ENCODE measurements around the gene TARBP2.
A peak's percentile ranks its signal among the peaks of the same experiment; 100 is the strongest.

Gene TARBP2

GRCh38 chr12:53508534-53509170, 7.6 kb downstream of the TARBP2 start:
- Mint-ChIP-seq H3K4me1 (ENCODE audit: low read depth) (peaks cover 5% of the 10 kb centered on the region), H3K36me3 (ENCODE audit: low read depth) (peaks cover 13% of the 10 kb centered on the region), H3K27ac (peak overlapping the region; percentile 26), H3K27me3 (no peaks in the 10 kb centered on the region), H3K4me3 (no peak overlapping the region), H3K9me3 (no peaks in the 10 kb centered on the region)

- Mint-ChIP-seq H3K4me3 (no peak overlapping the region), H3K36me3 (ENCODE audit: low read depth) (peaks cover 11% of the 10 kb centered on the region), H3K4me1 (ENCODE audit: low read depth) (peaks cover 5% of the 10 kb centered on the region), H3K27me3 (no peaks in the 10 kb centered on the region), H3K9me3 (no peaks in the 10 kb centered on the region), H3K27ac (peak overlapping the region; percentile 38)
Measured at GRCh38 chr12:53510181-53510812, 9.2 kb downstream of the TARBP2 start.

GRCh38 chr12:53513712-53514410, 12.8 kb downstream of the TARBP2 start:
- H3K36me3 Mint-ChIP-seq (ENCODE audit: low read depth): peaks cover 15% of the 10 kb centered on the region

DNA sequence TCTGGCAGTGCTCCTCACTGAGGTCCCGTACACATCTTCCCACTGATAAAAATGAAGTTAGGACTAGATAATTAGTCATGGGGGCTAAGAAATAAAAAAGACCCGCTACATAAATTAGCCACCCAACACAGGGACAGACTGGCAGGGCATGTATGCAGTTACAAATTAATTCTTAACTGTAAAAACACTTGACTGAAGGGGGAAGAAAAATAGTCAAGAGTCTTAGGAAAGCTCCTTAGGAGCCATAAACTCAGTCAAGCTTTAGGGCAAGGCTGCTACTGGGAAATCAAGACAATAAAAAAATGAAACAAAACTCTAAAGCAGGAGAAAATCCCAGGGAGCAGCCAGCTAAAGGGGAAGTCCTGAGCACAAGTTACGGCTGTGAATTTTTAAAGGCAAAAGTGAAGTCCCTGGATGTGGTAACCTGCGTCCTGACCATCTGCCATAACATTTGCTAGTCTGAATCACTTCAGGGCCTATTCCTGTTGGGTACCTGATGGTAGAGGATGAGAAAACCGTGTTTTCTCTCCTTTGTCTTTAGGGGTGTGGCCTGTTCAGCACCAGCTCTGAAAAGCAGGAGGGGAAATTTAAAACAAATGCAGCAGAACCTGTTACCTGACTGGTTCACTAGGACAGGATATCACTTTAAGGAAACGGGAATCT, 13.7 kb downstream of the TARBP2 start:
- Mint-ChIP-seq H3K36me3 (ENCODE audit: low read depth) (peaks cover 21% of the 10 kb centered on the region), H3K4me3 (no peak overlapping the region), H3K27me3 (no peaks in the 10 kb centered on the region), H3K9me3 (no peaks in the 10 kb centered on the region), H3K4me1 (ENCODE audit: low read depth) (no peaks in the 10 kb centered on the region), H3K27ac (no peak overlapping the region)

More at GRCh38 chr12:53513712-53514410, 12.8 kb downstream of the TARBP2 start:
- Mint-ChIP-seq H3K27ac (no peak overlapping the region), H3K9me3 (no peaks in the 10 kb centered on the region), H3K4me3 (no peak overlapping the region), H3K4me1 (ENCODE audit: low read depth) (no peaks in the 10 kb centered on the region), H3K27me3 (no peaks in the 10 kb centered on the region)

DNA sequence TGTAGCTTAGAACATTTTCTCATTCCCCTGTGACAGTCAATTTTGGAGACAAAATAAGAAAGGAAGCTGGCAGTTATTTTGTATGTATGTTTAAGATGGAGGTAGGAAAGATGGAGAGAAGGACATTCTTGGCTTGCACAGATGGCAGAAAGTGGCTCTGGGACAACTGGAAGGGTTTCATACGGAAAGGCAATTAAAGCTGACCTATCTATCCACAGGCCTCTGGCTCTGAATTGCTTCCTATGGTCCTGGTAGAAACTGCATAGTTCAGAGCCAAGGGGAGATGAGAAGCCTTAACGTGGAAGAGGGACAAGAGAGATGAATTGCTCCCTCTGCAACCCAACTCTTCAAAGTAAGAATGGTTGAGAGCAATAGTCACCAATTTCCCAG, 14.2 kb downstream of the TARBP2 start:
- peaks cover 26% of the 10 kb centered on the region for H3K36me3 Mint-ChIP-seq (ENCODE audit: low read depth)
- H3K27me3 Mint-ChIP-seq: no peaks in the 10 kb centered on the region
- H3K27ac Mint-ChIP-seq: no peak overlapping the region
- no peaks in the 10 kb centered on the region for H3K9me3 Mint-ChIP-seq
- H3K4me3 Mint-ChIP-seq: no peak overlapping the region
- no peaks in the 10 kb centered on the region for H3K4me1 Mint-ChIP-seq (ENCODE audit: low read depth)

- no peak overlapping the region for H3K4me3 Mint-ChIP-seq
- no peaks in the 10 kb centered on the region for H3K27me3 Mint-ChIP-seq
- no peaks in the 10 kb centered on the region for H3K4me1 Mint-ChIP-seq (ENCODE audit: low read depth)
- H3K9me3 Mint-ChIP-seq: no peaks in the 10 kb centered on the region
- no peak overlapping the region for H3K27ac Mint-ChIP-seq
- H3K36me3 Mint-ChIP-seq (ENCODE audit: low read depth): peaks cover 39% of the 10 kb centered on the region
Measured at GRCh38 chr12:53516758-53517455, 15.8 kb downstream of the TARBP2 start.

GRCh38 chr12:53518381-53518780, 17.3 kb downstream of the TARBP2 start:
- Mint-ChIP-seq H3K4me1 (ENCODE audit: low read depth) (no peaks in the 10 kb centered on the region), H3K27me3 (no peaks in the 10 kb centered on the region), H3K9me3 (no peaks in the 10 kb centered on the region), H3K36me3 (ENCODE audit: low read depth) (peaks cover 45% of the 10 kb centered on the region), H3K4me3 (no peak overlapping the region), H3K27ac (no peak overlapping the region)

DNA sequence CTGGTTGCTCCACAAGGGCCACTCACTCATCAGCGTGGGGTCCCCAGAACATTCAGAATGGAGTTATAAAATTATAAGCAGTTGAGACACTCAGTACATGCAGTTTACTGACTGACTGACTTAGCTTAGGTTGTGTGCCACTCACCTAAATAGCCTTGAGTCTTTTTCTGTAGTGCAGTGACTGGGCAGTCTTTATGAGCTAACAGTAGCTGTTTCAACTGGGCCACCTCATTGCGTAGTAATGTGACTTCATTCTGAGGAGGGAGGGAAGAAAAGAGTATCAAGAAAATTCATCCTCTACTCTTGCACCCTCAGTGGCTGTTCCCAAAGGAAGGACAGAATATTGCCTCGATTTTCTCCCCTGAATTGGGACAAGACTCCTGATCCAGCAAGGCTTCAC, 22.0 kb downstream of the TARBP2 start:
- no peaks in the 10 kb centered on the region for H3K4me1 Mint-ChIP-seq (ENCODE audit: low read depth)
- no peak overlapping the region for H3K4me3 Mint-ChIP-seq
- H3K9me3 Mint-ChIP-seq: no peaks in the 10 kb centered on the region
- peaks cover 40% of the 10 kb centered on the region for H3K36me3 Mint-ChIP-seq (ENCODE audit: low read depth)
- no peaks in the 10 kb centered on the region for H3K27me3 Mint-ChIP-seq
- H3K27ac Mint-ChIP-seq: no peak overlapping the region

DNA sequence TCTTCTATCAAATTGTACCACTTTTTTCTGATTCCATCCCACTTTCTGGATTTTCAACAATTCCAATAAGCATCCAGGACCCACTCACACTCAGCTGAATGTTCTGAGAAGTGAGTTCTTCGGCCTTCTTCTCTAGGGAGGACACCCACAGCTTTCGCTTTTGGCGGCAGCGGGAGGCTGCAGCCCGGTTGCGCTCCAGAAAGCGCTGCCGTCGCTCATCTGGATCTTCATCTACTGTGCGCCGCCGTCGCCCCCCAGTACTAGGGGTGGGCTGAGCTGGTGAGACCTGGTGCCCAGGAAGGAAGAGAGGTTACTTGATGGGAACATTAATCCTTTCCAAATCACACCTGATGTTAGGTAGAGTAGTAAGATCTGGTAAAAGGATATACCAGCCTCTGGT, 23.4 kb downstream of the TARBP2 start:
- Mint-ChIP-seq H3K27ac (no peak overlapping the region), H3K36me3 (ENCODE audit: low read depth) (peaks cover 34% of the 10 kb centered on the region)

DNA sequence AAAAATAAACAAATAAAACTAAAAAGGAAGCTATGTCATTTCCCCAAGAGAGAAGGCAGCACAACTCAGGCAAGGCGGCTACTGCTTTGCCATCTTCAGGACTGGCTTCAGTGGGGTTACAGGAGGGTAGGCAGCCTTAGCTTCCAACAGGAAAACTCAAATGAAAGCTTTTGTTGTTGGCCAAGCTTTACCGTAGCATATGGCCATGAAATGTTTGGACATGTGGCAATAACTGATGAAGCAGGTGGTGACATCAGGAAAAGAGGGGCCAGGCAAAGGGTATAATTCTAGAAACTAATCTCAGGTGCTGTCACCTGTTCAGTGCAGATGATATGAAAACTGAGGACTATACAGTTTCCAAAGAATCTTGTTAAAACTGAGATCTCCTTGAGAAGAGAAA, 29.0 kb downstream of the TARBP2 start:
- Mint-ChIP-seq H3K27me3 (no peaks in the 10 kb centered on the region), H3K4me3 (no peak overlapping the region), H3K9me3 (no peaks in the 10 kb centered on the region), H3K36me3 (ENCODE audit: low read depth) (peaks cover 33% of the 10 kb centered on the region), H3K27ac (no peak overlapping the region), H3K4me1 (ENCODE audit: low read depth) (no peaks in the 10 kb centered on the region)

More for the DNA sequence above, 23.4 kb downstream of the TARBP2 start:
- no peak overlapping the region for H3K4me3 Mint-ChIP-seq
- no peaks in the 10 kb centered on the region for H3K4me1 Mint-ChIP-seq (ENCODE audit: low read depth)
- H3K9me3 Mint-ChIP-seq: no peaks in the 10 kb centered on the region
- H3K27me3 Mint-ChIP-seq: no peaks in the 10 kb centered on the region

DNA sequence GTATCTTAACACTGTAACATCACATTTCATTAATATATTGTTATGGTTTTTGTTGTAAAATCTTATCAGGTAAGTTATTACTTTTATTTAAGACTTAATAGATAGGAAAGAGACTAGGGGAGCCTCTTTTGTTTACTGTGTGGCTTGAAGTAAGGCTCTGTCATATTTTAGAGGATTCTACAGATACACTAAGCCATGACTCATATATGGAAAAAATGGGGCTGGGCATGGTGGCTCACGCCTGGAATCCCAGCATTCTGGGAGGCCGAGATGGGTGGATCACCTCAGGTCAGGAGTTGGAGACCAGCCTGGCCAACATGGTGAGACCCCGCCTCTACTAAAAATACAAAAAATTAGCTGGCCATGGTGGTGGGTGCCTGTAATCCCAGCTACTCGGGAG, 29.8 kb downstream of the TARBP2 start:
- Mint-ChIP-seq H3K27ac (no peak overlapping the region), H3K4me1 (ENCODE audit: low read depth) (no peaks in the 10 kb centered on the region), H3K36me3 (ENCODE audit: low read depth) (peaks cover 34% of the 10 kb centered on the region)

DNA sequence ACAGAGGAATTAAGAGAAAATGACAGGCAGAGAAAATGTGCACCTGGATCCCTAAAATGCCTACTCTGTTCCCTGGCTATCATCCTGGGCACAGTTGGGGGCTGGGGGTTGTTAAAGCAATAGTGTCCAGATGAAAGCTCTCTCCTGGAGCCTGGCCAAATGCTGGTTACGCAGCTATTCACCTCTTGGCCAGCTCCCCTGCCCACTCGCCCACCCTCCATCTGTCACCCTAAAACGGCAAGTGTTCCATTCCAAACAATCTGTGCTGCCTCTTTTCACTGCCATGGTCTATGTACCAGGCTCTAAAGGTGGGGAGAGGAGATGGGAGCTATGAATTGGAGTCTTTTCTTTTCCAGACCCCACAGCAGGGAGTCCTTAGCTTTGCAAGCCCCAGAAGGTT, 30.9 kb downstream of the TARBP2 start:
- Mint-ChIP-seq H3K27me3 (no peaks in the 10 kb centered on the region), H3K4me3 (no peak overlapping the region), H3K4me1 (ENCODE audit: low read depth) (no peaks in the 10 kb centered on the region), H3K36me3 (ENCODE audit: low read depth) (peaks cover 37% of the 10 kb centered on the region), H3K9me3 (no peaks in the 10 kb centered on the region), H3K27ac (no peak overlapping the region)

More for the DNA sequence above, 29.8 kb downstream of the TARBP2 start:
- Mint-ChIP-seq H3K9me3 (no peaks in the 10 kb centered on the region), H3K27me3 (no peaks in the 10 kb centered on the region), H3K4me3 (no peak overlapping the region)

DNA sequence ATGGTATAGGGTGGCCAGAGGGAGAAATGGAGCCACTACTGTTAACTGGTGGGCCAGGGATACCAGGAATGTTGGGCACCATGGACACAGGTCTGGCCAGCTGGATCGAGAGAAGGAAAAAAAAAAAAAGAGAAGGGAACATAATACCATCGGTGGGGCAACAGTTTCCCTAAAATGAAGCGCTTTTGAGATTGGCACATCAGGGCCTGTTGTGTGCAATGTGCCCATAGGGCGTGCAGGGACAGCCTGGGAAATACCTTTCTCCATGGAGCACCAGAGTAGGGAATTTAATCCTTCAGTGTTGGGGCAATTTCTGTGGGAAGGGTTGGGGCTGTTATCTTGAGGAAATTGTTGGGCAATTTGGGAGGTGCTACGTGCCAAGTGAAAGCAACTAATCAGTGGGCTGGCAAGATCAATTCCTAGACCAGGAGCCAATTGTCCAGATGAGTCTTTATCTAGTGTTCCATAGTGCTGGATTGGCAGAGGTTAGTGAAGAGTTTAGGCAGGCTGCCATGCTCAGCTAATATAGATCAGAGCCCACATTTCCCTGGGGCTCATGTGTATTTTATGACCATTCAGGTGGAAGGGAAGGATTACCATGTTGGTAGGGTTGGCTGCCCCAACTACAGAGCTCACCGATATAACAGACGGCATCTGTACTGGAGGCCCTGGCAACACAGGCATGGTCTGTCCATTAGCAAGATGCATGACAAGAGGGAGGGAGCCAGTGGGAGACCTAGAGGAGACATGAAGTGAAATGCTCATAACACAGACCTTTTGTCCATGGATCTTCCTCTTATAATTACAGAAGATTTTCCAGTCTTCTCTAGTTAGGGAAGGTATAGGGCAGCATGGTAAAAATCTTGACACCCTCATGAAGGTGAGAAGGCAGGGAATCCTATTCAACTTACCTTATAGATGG, 31.7 kb downstream of the TARBP2 start:
- no peaks in the 10 kb centered on the region for H3K27me3 Mint-ChIP-seq
- H3K4me3 Mint-ChIP-seq: no peak overlapping the region
- H3K36me3 Mint-ChIP-seq (ENCODE audit: low read depth): peaks cover 41% of the 10 kb centered on the region
- H3K4me1 Mint-ChIP-seq (ENCODE audit: low read depth): no peaks in the 10 kb centered on the region
- H3K9me3 Mint-ChIP-seq: no peaks in the 10 kb centered on the region
- no peak overlapping the region for H3K27ac Mint-ChIP-seq

- H3K27me3 Mint-ChIP-seq: no peaks in the 10 kb centered on the region
- H3K36me3 Mint-ChIP-seq (ENCODE audit: low read depth): peaks cover 41% of the 10 kb centered on the region
- no peaks in the 10 kb centered on the region for H3K9me3 Mint-ChIP-seq
- H3K4me1 Mint-ChIP-seq (ENCODE audit: low read depth): no peaks in the 10 kb centered on the region
- no peak overlapping the region for H3K4me3 Mint-ChIP-seq
- no peak overlapping the region for H3K27ac Mint-ChIP-seq
Measured at GRCh38 chr12:53533471-53533870, 32.4 kb downstream of the TARBP2 start.
